Motor neuron (in vitro differentiated cells): ENCODE results near the gene FOXI1. TPM values are rescaled to one million over a fixed set of nuclear protein-coding genes. Genes with fewer than 3 reads are reported as not detected.
"Not testable (repeated sequence)": the region's sequence is repeated elsewhere in the genome, so short reads cannot be mapped to it uniquely, and the experiment has no call there.

ENCODE experiments used
- ATAC-seq, 8 experiments: fragments of 200-7000 bp; cut with Tn5 transposase; replicated peaks in 6 of 8; 2 replicates each; pipeline ENCODE4 v1.8.0; 2021; ENCODE audit warnings: mild to moderate bottlenecking in 8 of 8, moderate library complexity in 8 of 8
- H3K27ac ChIP-seq, 2 donors: fragments of 250-450 bp; sonication (Bioruptor Pico); 2 replicates each; pipeline ENCODE4 v1.9.0; 2021; ENCODE audit warnings: antibody characterized with exemption in 2 of 2, mild to moderate bottlenecking in 2 of 2, moderate library complexity in 1 of 2
- H3K4me1 ChIP-seq, 2 donors: fragments of 250-450 bp; sonication (Bioruptor Pico); replicated peaks in 1 of 2; 2 replicates each; pipeline ENCODE4 v1.6.1; 2021; ENCODE audit warnings: antibody characterized with exemption in 2 of 2, mild to moderate bottlenecking in 2 of 2, moderate library complexity in 1 of 2
- H3K4me3 ChIP-seq, 5 donors: fragments of 250-450 bp; sonication (Bioruptor Pico); 2 replicates each; pipeline ENCODE4 v1.9.0; 2021; ENCODE audit warnings: antibody characterized with exemption in 5 of 5, mild to moderate bottlenecking in 5 of 5, moderate library complexity in 4 of 5
- WGBS, 10 experiments: fragments of 450-650 bp; shearing (Covaris generic); methylation state at CpG; one replicate each; pipeline ENCODE4 v1.0.0; 2022; 5-methylcytosine and 5-hydroxymethylcytosine counted together
- in situ Hi-C, 9 experiments: fragments of 400-800 bp; cut with MboI; loops; one replicate each; pipeline ENCODE4 v1.15.0; 2021; ENCODE audit warnings: low sequenced_read_pairs in 9 of 9, low pct_unique_long_range_greater_than_20kb in 2 of 9; ENCODE audit not compliant: unreplicated experiment in 9 of 9
- total RNA-seq, 8 experiments: library from RNA; unstranded; fragments of 300-600 nt; gene quantifications; 2 replicates each; pipeline versions ENCODE4 v1.2.3 to v1.2.4, GENCODE V29; 2022

Gene FOXI1
- total RNA-seq, 8 experiments from 2014 or later, result 0.08 to 0.57 (median 0.24) TPM; not detected in 2

DNA sequence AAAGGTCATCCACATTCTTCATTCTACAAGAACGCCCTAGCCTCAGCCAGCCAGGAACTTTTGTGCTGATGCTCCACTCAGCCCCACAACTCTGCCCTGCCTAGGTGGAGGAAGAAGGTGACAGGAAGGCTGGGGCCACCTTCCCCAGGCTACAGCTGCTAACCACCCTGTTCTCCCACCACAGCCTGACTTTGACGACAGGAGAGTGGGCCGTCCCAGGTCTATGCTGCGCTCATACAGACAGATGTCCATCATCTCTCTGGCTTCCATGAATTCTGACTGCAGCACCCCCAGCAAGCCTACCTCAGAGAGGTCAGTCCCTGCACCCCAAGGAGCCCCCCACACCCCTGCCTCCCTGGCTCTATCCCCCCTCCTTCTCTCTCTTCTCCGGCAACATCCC is 28.2 kb upstream of the FOXI1 start:
- in situ Hi-C loops, result loop anchor here in 3 of 9 experiments (25.0 kb wide), 3 partner anchors 110 to 390 kb away; no protein-coding TSS in a partner anchor
- 60 to 100% (median 93%) methylated on average over 1 to 3 of the region's 5 CpGs; no CpG with 5 or more reads in 4 of the 10 experiments for WGBS, 10 experiments
- no peak overlapping the region for H3K27ac ChIP-seq
- H3K4me3 ChIP-seq, result no peak overlapping the region
- H3K4me1 ChIP-seq, result no peaks in the 10 kb centered on the region
- ATAC-seq, result no peak

DNA sequence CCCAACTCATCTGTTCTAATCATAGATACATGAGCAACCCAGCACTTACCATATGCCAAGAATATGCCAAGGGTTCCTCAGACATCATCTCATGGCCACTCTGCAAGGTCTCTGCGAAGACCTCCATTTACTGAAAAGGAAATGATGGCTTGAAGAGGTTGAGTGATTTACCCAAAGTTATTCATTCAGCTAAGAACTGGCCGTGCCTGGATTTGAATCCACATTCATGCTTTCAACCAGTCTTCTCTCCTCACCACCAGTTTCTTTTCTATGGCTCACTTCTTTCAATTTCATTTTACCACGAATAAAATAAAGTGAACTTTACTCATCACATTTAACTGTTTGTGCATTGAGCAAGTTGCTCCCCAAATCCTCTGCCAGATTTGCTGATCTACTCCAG is 27.2 kb upstream of the FOXI1 start:
- no peak for ATAC-seq
- in situ Hi-C loops, result loop anchor here in 3 of 9 experiments (25.0 kb wide), 3 partner anchors 109 to 391 kb away; no protein-coding TSS in a partner anchor
- WGBS, 10 experiments, result 20 to 90% (median 80%) methylated on average over 1 to 3 of the region's 3 CpGs; no CpG with 5 or more reads in 1 of the 10 experiments
- no peak overlapping the region for H3K4me3 ChIP-seq
- H3K4me1 ChIP-seq, result no peaks in the 10 kb centered on the region
- H3K27ac ChIP-seq, result no peak overlapping the region

DNA sequence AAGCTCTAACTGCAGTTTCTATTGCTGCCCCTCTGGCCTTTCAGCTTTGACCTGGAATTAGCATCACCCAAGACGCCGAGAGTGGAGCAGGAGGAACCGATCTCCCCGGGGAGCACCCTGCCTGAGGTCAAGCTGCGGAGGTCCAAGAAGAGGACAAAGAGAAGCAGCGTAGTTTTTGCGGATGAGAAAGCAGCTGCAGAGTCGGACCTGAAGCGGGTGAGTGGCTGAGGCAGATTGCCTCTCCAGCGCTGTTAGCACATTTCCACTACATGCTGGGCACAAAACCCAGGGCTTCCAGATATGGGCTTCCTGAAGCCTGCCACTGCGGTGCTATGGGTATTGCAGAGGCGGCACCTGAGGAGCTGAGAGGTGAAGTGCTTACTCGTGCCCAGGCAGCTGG is 26.8 kb upstream of the FOXI1 start:
- Histone ChIP-seq H3K4me1 (no peaks in the 10 kb centered on the region), H3K4me3 (no peak overlapping the region), H3K27ac (no peak overlapping the region)
- ATAC-seq, result no peak
- 70 to 79% (median 75%) methylated on average over 2 to 10 of the region's 13 CpGs; no CpG with 5 or more reads in 6 of the 10 experiments for WGBS, 10 experiments
- in situ Hi-C loops, result loop anchor here in 3 of 9 experiments (25.0 kb wide), 3 partner anchors 108 to 392 kb away; no protein-coding TSS in a partner anchor

DNA sequence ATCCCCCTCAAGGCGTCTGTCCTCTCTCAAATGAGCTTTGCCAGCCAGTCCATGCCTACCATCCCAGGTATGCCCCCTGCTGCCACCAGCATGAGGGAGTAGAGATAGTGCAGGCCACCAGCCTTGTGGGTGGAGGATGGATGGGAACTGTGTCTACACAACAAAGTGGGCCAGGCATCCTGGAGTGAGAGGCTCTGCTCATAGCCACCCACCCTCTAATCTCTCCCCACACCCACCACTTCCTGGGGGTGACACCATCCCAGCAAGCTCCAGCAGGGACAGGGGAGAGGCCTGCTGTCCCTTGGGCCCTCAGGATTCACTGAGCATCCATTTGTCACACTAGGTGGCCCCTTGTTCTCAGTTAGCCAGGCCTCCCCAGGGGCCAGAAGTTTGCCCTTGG is 25.5 kb upstream of the FOXI1 start:
- in situ Hi-C loops, result loop anchor here in 3 of 9 experiments (25.0 kb wide), 3 partner anchors 107 to 393 kb away; no protein-coding TSS in a partner anchor
- Histone ChIP-seq H3K4me3 (no peak overlapping the region), H3K27ac (no peak overlapping the region), H3K4me1 (no peaks in the 10 kb centered on the region)
- ATAC-seq, result no peak
- 86% methylated on average over 1 of the region's 1 CpG; no CpG with 5 or more reads in 9 of the 10 experiments for WGBS, 10 experiments

DNA sequence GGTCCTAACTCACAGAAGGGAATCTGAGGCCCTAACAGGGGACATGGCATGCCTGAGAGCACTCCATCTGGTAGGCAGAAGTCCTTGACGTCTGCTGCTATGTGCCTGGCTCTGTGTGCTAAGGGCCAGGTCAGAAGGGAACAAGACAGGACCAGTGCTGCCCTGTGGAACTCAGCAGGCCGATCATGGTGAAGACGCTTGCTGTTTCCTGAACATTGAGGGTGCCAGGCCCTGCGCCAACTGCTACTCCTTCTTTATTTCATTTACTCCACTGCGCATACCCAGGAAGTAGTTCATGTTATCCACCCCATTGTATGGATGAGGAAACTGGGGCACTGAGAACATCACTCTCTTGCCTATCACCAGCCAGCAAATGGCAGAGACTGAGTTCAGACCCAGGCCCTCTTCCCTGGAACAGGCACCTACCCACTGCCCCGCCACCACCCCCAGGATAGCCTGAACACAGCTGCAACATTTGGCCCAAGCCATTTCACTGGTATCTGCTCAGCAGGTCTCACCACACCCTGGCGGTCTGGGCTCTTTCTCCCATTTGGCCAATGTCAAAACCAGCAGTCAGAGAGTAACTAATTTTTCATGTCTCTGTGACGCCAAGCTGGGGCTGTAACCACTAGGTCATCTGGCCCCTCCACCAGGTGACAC is 24.8 kb upstream of the FOXI1 start:
- Histone ChIP-seq H3K27ac (no peak overlapping the region), H3K4me3 (no peak overlapping the region), H3K4me1 (no peaks in the 10 kb centered on the region)
- 38 to 97% (median 60%) methylated on average over 1 to 5 of the region's 8 CpGs; no CpG with 5 or more reads in 3 of the 10 experiments for WGBS, 10 experiments
- in situ Hi-C loops, result loop anchor here in 3 of 9 experiments (25.0 kb wide), 3 partner anchors 106 to 394 kb away; no protein-coding TSS in a partner anchor
- no peak for ATAC-seq

DNA sequence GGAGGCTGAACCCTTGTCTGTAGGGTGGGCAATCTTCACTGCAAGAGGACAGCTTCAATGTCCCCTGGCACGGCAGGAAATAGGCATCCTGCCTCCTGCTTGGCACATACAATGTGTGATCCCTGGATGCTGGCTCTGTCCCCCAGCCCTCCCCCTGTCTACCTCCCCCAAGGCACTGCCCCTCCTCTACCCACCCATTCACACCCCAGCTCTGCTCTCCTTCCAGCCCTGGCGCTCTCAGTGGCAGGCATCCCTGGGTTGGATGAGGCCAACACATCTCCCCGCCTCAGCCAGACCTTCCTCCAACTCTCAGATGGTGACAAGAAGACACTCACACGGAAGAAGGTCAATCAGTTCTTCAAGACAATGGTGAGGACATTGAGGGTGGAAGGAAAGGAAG is 24.1 kb upstream of the FOXI1 start:
- H3K4me1 ChIP-seq, result no peaks in the 10 kb centered on the region
- no peak overlapping the region for H3K4me3 ChIP-seq
- in situ Hi-C loops, result loop anchor here in 3 of 9 experiments (25.0 kb wide), 3 partner anchors 106 to 394 kb away; no protein-coding TSS in a partner anchor
- WGBS, 10 experiments, result 86 to 90% methylated on average over 1 to 2 of the region's 4 CpGs; no CpG with 5 or more reads in 8 of the 10 experiments
- H3K27ac ChIP-seq, result no peak overlapping the region
- no peak for ATAC-seq

DNA sequence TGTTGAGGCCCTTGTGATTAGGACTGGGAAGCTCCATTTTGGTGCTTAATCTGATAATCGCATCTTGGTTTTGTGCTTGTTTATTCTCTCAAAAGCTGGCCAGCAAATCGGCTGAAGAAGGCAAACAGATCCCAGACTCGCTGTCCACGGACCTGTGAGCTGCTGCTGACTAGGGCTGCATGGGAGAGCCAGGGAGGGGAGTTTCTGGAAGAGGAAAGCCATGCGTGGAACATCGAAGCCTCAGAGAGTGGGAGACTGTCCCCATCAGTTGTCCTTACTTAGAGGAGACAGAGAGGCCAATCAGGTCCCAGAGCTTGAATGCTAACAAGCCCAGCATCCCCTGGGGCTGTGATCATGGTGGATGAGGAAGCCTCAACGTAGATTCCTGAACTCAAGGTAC is 23.0 kb upstream of the FOXI1 start:
- ATAC-seq, result no peak
- in situ Hi-C loops, result loop anchor here in 3 of 9 experiments (25.0 kb wide), 3 partner anchors 105 to 395 kb away; no protein-coding TSS in a partner anchor
- Histone ChIP-seq H3K4me1 (no peaks in the 10 kb centered on the region), H3K4me3 (no peak overlapping the region), H3K27ac (no peak overlapping the region)
- 56 to 100% (median 74%) methylated on average over 1 to 6 of the region's 7 CpGs; no CpG with 5 or more reads in 1 of the 10 experiments for WGBS, 10 experiments

DNA sequence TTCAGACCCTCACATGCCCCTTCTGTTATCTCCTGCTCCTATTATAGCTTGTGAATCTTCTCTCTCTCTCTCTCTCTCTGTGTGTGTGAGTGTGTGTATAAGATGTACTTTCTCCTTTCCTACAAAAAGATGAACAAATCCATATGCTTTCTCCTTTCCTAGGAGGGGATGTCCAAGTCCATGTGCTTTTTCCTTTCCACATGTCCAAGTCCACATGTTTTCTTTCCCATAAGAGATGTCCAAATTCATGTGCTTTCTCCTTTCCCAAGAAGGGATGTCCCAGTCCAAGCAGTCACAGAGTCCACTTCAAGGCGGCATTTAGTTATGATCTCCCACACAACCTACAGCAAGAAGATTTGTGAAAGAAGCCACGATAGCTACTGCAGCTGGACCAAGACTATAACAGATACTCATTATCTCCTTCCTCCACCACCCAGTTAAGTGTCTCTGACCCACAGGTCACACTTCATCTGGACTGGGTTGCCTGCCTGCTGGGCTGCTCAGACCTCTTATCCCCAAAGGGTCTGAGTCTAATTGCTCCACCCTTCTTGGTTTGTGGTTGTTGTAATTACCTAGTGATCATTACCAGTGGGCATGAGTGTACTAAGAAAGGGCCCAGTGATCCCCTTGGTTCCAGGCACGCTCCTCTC is 18.4 kb upstream of the FOXI1 start:
- WGBS, 10 experiments, result 0 to 90% (median 75%) methylated on average over 1 to 3 of the region's 3 CpGs; no CpG with 5 or more reads in 2 of the 10 experiments
- in situ Hi-C loops, result loop anchor here in 3 of 9 experiments (25.0 kb wide), 3 partner anchors 100 to 400 kb away; no protein-coding TSS in a partner anchor
- Histone ChIP-seq H3K27ac (no peak overlapping the region), H3K4me1 (no peaks in the 10 kb centered on the region), H3K4me3 (no peak overlapping the region)
- ATAC-seq, result no peak

DNA sequence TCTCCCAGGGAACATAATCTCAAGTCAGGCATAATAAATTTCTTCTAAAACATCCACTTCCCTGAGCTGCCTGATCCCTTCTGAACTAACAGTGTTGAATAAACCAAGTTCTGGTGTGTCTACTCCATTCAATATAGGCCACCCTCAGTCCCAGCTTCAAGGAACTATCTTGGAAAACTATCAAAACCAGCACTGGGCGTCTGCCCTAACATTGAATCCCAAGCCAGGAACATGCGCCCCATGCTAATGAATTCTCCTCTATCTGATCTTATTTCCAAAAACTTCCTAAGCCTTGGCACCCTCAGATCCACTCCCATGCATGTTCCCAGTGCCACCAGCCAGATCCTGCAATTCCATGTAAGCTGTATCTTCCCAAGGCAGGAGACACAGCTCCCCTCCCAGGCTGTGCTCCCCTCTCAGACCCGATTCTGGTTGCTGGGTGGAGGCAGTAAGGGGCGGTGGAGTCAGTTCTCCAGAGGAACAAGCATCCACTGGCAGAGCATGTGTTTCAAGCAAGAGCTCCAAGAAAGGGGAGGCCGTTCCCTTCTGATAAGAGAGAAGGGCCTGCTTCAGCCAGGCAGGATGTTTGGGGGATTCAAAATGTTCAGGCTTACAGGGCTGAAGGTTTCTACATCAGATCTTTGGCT is 13.1 kb upstream of the FOXI1 start:
- in situ Hi-C loops, result loop anchor here in 3 of 9 experiments (25.0 kb wide), 3 partner anchors 95 to 405 kb away; no protein-coding TSS in a partner anchor
- peak in 2 of 8 experiments; percentile 60 to 83 for ATAC-seq
- H3K4me3 ChIP-seq, result no peak overlapping the region
- no peaks in the 10 kb centered on the region for H3K4me1 ChIP-seq
- WGBS, 10 experiments, result 19 to 86% (median 71%) methylated on average over 2 to 4 of the region's 5 CpGs; no CpG with 5 or more reads in 5 of the 10 experiments
- H3K27ac ChIP-seq, result no peak overlapping the region

DNA sequence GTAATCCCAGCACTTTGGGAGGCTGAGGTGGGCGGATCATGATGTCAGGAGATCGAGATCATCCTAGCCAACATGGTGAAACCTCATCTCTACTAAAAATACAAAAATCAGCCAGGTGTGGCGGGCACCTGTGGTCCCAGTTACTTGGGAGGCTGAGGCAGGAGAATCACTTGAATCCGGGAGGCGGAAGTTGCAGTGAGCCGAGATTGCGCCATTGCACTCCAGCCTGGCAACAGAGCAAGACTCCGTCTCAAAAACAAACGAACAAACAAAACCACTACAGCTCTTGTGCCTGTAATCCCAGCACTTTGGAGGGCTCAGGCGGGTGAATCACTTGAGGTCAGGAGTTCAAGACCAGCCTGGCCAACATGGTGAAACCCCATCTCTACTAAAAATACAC is 11.4 kb upstream of the FOXI1 start:
- WGBS, 10 experiments, result 28 to 100% (median 79%) methylated on average over 1 to 7 of the region's 10 CpGs; no CpG with 5 or more reads in 3 of the 10 experiments
- not testable (repeated sequence) for H3K4me3 ChIP-seq, ATAC-seq, H3K4me1 ChIP-seq, H3K27ac ChIP-seq
- in situ Hi-C loops, result loop anchor here in 3 of 9 experiments (25.0 kb wide), 3 partner anchors 93 to 407 kb away; no protein-coding TSS in a partner anchor

DNA sequence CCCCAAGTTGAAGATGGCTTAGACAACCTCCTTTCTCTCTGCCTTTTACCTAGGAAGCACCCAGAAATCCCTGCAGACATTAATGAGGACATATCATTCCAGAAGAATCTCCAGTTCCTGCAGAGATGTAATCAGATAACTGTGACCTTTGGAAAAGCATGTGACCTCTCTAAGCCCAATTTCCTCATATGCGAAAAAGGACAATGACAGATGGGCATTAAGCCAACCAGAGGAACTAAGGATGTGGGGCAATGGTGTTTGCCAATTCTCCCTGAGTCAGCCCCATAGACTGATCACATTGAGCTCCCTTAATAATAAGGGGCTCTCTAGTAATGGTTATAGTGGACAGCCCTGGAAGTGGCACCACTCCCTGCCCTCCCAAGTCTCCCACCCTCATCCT is 10.1 kb upstream of the FOXI1 start:
- WGBS, 10 experiments, result 0 to 100% (median 44%) methylated on average over 1 of the region's 1 CpG; no CpG with 5 or more reads in 6 of the 10 experiments
- no peak for ATAC-seq
- Histone ChIP-seq H3K27ac (no peak overlapping the region), H3K4me3 (no peak overlapping the region), H3K4me1 (no peaks in the 10 kb centered on the region)
- in situ Hi-C loops, result loop anchor here in 3 of 9 experiments (5.0 to 25.0 kb wide), 4 partner anchors 92 to 408 kb away; no protein-coding TSS in a partner anchor

DNA sequence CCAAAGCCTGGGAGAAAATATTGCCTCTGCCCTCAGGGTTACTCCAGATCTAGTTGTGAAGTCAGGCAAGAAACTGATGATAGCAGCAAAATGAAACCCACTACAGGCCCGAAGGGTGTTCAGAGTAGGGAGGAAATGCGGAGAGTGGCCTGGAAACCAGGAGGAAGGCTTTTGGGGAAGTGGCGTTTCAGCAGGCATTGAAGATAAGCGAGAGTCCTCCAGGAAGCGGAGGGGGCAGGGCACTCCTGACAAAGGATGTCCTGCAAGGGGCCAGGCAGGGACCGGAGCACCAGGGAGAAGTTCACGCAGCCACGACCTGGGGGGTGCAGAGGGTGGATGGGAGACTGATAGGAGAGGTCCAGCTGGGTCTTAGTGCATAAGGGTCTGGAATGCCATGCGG is 7.8 kb upstream of the FOXI1 start:
- Histone ChIP-seq H3K27ac (no peak overlapping the region), H3K4me1 (no peaks in the 10 kb centered on the region), H3K4me3 (no peak overlapping the region)
- in situ Hi-C loops, result loop anchor here in 3 of 9 experiments (5.0 to 25.0 kb wide), 4 partner anchors 89 to 411 kb away; no protein-coding TSS in a partner anchor
- no peak for ATAC-seq
- 60 to 93% (median 81%) methylated on average over 1 to 7 of the region's 9 CpGs; no CpG with 5 or more reads in 2 of the 10 experiments for WGBS, 10 experiments
